Anterior cingulate cortex (tissue), 58 donors: ENCODE data around the gene ZNF322.

Experiments used
- DNase-seq, 58 donors: peaks; one replicate each; lab custom pipeline; 2025; lab: John Stamatoyannopoulos, UW

ZNF322 gene

DNA sequence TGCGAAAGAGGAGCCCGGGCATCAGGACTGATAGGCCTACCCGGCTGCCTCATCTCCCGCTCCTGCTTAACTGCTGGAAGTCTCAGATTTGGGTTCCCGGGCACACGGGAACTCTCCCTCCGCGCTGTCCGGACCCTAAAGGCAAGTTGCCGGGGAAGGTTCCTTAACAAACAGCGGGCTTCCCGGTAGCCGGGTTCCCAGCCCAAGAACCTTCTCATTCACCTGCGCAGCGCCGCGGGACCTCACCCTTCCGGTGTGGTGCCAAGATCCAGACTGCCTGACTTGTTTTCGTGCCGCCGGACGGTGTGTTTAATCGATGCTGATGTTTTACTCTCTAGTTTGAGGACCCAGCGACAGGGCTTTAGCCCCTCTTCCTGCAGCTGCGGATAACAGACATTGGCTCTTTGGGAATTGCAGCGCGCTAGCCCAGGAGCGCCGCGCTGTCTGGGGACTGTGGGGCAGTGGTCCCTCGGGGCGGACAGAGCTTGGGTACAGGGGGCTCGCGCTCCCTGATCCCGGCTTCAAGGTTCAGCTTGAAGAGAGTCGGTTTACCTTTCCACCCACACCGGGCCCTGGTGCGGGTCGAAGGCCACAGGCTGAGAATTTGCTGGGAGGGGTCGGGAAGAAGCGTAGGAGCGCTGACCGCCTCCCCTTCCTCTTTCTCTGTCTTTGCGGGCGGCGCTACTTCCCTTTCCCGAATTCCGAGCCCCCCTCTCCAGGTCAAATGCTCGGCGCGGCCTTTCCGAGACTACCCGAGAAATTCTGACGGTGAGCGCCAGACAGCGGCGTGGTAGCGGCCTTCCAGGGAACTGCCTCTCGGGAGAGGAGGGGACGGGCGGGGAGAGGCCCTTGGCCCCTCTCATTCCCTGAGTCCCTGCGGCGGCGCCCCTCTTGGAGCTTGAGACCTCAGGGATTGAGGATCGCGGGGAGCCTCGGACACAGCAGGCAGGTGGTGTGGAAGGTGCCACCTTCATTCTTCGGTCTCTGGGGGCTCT lies 45.6 kb downstream of the ZNF322 start:
- DNase-seq, result no peak

GRCh38 chr6:26613201-26613600 lies 46.3 kb downstream of the ZNF322 start:
- no peak for DNase-seq

GRCh38 chr6:26611599-26611998 lies 47.9 kb downstream of the ZNF322 start:
- no peak for DNase-seq

- DNase-seq, result no peak
Observed at GRCh38 chr6:26609463-26609862, 50.1 kb downstream of the ZNF322 start.

DNA sequence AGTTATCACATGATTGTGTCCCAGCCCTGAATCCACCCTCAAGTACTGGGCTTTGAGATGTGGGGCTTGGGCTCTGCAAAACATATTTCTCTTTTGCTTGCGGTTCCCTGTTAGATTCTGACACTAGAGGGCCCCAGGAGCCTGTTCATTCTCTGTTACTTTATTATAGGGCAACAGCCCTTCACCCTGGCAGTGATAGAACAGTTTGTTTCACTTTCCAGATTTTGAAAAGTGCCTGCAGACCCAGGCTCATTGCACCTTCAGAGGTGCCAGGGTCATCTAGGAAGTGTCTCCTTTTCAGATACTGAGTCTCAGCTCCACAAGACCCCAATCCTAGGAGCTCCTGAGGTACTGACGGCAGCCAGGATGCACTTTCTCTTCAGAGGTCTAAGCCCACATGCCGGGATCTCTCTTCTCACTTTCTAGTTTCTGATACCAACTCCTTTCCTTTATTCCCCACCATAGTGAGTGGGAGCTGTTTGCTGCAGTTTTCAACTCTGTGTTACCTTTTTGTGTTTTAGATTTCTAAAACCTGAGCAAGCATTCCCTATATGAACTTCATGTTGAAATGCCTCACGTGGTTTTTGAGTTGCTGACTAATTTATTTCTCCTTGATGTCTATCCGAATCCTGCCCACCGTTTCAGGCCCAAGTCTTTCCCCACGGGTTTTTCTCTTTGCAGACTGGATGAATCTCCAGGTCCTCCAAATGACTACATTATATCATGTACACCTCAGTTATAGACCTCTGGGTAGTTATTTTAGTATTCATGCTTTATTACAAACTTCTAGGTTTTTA lies 51.9 kb downstream of the ZNF322 start:
- peak in 27 of 58 donors; percentile 2 to 62 (median 20) for DNase-seq

GRCh38 chr6:26604797-26605196 lies 54.7 kb downstream of the ZNF322 start:
- DNase-seq, result no peak

DNA sequence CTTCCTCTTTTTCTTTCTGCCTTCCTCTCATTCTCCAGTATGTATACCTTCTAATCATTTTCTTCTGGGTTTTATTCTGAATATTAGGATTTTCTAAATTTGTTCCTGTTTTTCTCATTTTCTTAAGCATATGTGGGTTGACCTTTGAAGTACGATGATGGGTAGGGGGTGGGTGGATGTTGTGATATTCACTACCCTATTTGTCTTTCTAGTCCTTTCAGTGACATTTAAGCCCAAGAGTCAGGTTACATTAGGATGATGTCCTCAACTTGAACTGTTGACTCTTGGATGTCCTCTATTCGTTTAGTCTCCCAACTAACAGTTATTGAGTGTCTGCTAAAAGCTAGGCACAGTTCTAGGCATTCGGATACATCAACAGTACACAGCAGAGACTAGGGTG lies 55.5 kb downstream of the ZNF322 start:
- DNase-seq, result no peak

- DNase-seq, result no peak
Observed at GRCh38 chr6:26602262-26602661, 57.3 kb downstream of the ZNF322 start.

GRCh38 chr6:26600759-26601158 lies 58.8 kb downstream of the ZNF322 start:
- DNase-seq, result no peak

- DNase-seq, result no peak
Observed at GRCh38 chr6:26599591-26599990, 60.0 kb downstream of the ZNF322 start.

- DNase-seq, result no peak
Observed at GRCh38 chr6:26599134-26599533, 60.4 kb downstream of the ZNF322 start.

- DNase-seq, result no peak
Observed at GRCh38 chr6:26598267-26598666, 61.3 kb downstream of the ZNF322 start.

- no peak for DNase-seq
Observed at GRCh38 chr6:26597821-26598220, 61.7 kb downstream of the ZNF322 start.

- DNase-seq, result no peak
Observed at GRCh38 chr6:26597389-26597766, 62.2 kb downstream of the ZNF322 start.

GRCh38 chr6:26596579-26597388 lies 62.8 kb downstream of the ZNF322 start, which contains the start of gene ABT1:
Gene ABT1 (plus strand): TSS chr6:26596953. CDS start chr6:26596983, 30 bp downstream.
- peak; percentile 82 to 99 (median 96) for DNase-seq

GRCh38 chr6:26595669-26596269 lies 63.8 kb downstream of the ZNF322 start:
- DNase-seq, result peak in 57 of 58 donors; percentile 24 to 96 (median 78)

GRCh38 chr6:26594730-26595632 lies 64.6 kb downstream of the ZNF322 start:
- DNase-seq, result peak in 10 of 58 donors; percentile 2 to 21 (median 10)

DNA sequence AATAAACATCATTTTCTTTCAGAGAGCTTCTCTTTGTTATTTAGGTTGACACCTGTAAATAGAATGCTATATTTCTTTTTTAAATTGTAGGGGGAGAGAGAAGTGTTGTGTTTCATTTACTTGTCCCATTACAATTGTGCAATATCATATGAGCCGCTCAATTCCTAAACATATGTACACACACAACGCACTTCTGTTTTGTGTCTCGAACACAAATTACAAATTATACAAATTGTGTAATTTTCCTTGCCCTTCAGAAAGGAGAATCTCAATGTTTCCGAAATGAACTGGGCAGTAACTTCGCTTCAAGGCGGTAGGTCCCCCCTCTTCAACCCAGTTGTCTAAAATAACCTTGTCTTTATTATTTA lies 65.4 kb downstream of the ZNF322 start:
- no peak for DNase-seq
